ENCODE measurements around the gene GFPT2. TPM values are rescaled to one million over a fixed set of nuclear protein-coding genes. Genes with fewer than 3 reads are reported as not detected.

Gene GFPT2
- total and polyA plus RNA-seq, 11 donors: 3.7 to 33.9 (median 8.5) TPM

GRCh38 chr5:180394031-180394636, 41.0 kb upstream of the GFPT2 start:
- DNase-seq: no peak
- intact Hi-C loops (cut with DNase I): no loop called here
- 87 to 90% (median 87%) methylated on average over 13 of the region's 13 CpGs for WGBS, 4 donors

GRCh38 chr5:180391276-180391675, 38.1 kb upstream of the GFPT2 start:
- no peak for DNase-seq
- Histone ChIP-seq H3K4me1 (no peaks in the 10 kb centered on the region), H3K4me3 (no peak overlapping the region), H3K27me3 (peaks cover 0 to 7% (median 0%) of the 10 kb centered on the region in 9 donors), H3K27ac (no peak overlapping the region), H3K9me3 (no peaks in the 10 kb centered on the region), H3K36me3 (no peaks in the 10 kb centered on the region)
- 80 to 89% (median 84%) methylated on average over 2 to 7 of the region's 7 CpGs for WGBS, 4 donors
- no peak for TF ChIP-seq POLR2A (IDR thresholded peaks at IDR 0.05)
- no peak for ATAC-seq
- intact Hi-C loops (cut with DNase I): no loop called here

More at GRCh38 chr5:180394031-180394636, 41.0 kb upstream of the GFPT2 start:
- Histone ChIP-seq H3K9me3 (no peaks in the 10 kb centered on the region), H3K27ac (no peak overlapping the region), H3K36me3 (no peaks in the 10 kb centered on the region), H3K27me3 (peaks cover 0 to 7% (median 0%) of the 10 kb centered on the region in 9 donors), H3K4me1 (no peaks in the 10 kb centered on the region), H3K4me3 (no peak overlapping the region)
- TF ChIP-seq CTCF (IDR thresholded peaks at IDR 0.05) (no peak), POLR2A (IDR thresholded peaks at IDR 0.05) (no peak)
- no peak for ATAC-seq

GRCh38 chr5:180390441-180391190, 37.5 kb upstream of the GFPT2 start:
- TF ChIP-seq POLR2A (IDR thresholded peaks at IDR 0.05): no peak
- TF ChIP-seq CTCF (IDR thresholded peaks at IDR 0.05): peak in 1 of 12 donors; percentile 7
- Histone ChIP-seq H3K9me3 (no peaks in the 10 kb centered on the region), H3K27ac (no peak overlapping the region), H3K36me3 (no peaks in the 10 kb centered on the region), H3K4me3 (no peak overlapping the region), H3K4me1 (no peaks in the 10 kb centered on the region), H3K27me3 (peaks cover 0 to 7% (median 0%) of the 10 kb centered on the region in 9 donors)
- DNase-seq: no peak
- intact Hi-C loops (cut with DNase I): no loop called here
- 79 to 82% (median 81%) methylated on average over 7 to 15 of the region's 15 CpGs for WGBS, 4 donors
- no peak for ATAC-seq

GRCh38 chr5:180389252-180390101, 36.3 kb upstream of the GFPT2 start:
- 57 to 60% (median 58%) methylated on average over 31 to 39 of the region's 39 CpGs for WGBS, 4 donors

More at GRCh38 chr5:180389252-180390101, 36.3 kb upstream of the GFPT2 start:
- Histone ChIP-seq H3K36me3 (no peaks in the 10 kb centered on the region), H3K4me1 (no peaks in the 10 kb centered on the region), H3K4me3 (no peak overlapping the region), H3K27ac (no peak overlapping the region), H3K9me3 (no peaks in the 10 kb centered on the region), H3K27me3 (no peaks in the 10 kb centered on the region)
- ATAC-seq (peak; percentile 47 to 83 (median 74)), DNase-seq (peak in 2 of 5 donors; percentile 48 to 67)
- TF ChIP-seq CTCF (IDR thresholded peaks at IDR 0.05) (no peak), POLR2A (IDR thresholded peaks at IDR 0.05) (no peak)
- intact Hi-C loops (cut with DNase I): no loop called here
